Stomach (tissue), 9 donors: Measurements from ENCODE around the gene SSR4. TPM values are rescaled to one million over a fixed set of nuclear protein-coding genes. Genes with fewer than 3 reads are reported as not detected.
A peak's percentile ranks its signal among the peaks of the same experiment; 100 is the strongest.

ENCODE experiments used
- DNase-seq, 2 donors: peaks; one replicate each; pipeline versions ENCODE4 v3.0.0 to v3.0.0-alpha.2; 2013 to 2019
- H3K27ac ChIP-seq, 5 donors: fragments of 200-600 bp in 4 of 5; sonication (generic) in 4 of 5; one replicate each; pipeline ENCODE4 v1.5.1; 2013 to 2019; ENCODE audit warnings: mild to moderate bottlenecking in 1 of 5, moderate library complexity in 1 of 5
- H3K27me3 ChIP-seq, 3 donors: fragments of 200-600 bp; sonication (generic); one replicate each; pipeline ENCODE4 v1.5.1; 2017 to 2019; ENCODE audit warnings: mixed run types in 1 of 3
- H3K36me3 ChIP-seq, 4 donors: fragments of 200-600 bp; sonication (generic); 1 replicate in 3 of 4; 2 replicates in 1 of 4; pipeline ENCODE4 v1.5.1; 2016 to 2019
- H3K4me1 ChIP-seq, 4 donors: fragments of 200-600 bp; sonication (generic); one replicate each; pipeline ENCODE4 v1.5.1; 2016 to 2019
- H3K4me3 ChIP-seq, 4 donors: fragments of 200-600 bp; sonication (generic) in 3 of 4; one replicate each; pipeline ENCODE4 v1.5.1; 2016 to 2019; ENCODE audit warnings: mild to moderate bottlenecking in 1 of 4
- H3K9me3 ChIP-seq, 4 donors: fragments of 200-600 bp; sonication (generic); one replicate each; pipeline ENCODE4 v1.5.1; 2016 to 2019
- CTCF ChIP-seq, 7 experiments: fragments of 450-650 bp in 4 of 7; fragments of 200-600 bp in 3 of 7; sonication (generic) in 3 of 7; IDR thresholded peaks; one replicate each; pipeline ENCODE4 v1.5.1; 2016 to 2019; ENCODE audit warnings: antibody characterized with exemption in 7 of 7, control low read depth in 2 of 7, mild to moderate bottlenecking in 1 of 7
- EP300 ChIP-seq: sonication (generic); formaldehyde crosslinking; IDR thresholded peaks from one replicate; pipeline ENCODE4 v1.6.1; 2017; ENCODE audit warnings: antibody characterized with exemption
- POLR2A ChIP-seq, 4 donors: fragments of 450-650 bp; IDR thresholded peaks; one replicate each; pipeline ENCODE4 v1.6.1; 2016; ENCODE audit warnings: antibody characterized with exemption in 4 of 4, control low read depth in 2 of 4, mild to moderate bottlenecking in 1 of 4, moderate library complexity in 1 of 4
- POLR2AphosphoS5 ChIP-seq, 3 donors: sonication (generic); formaldehyde crosslinking; IDR thresholded peaks; one replicate each; pipeline ENCODE4 v1.6.1; 2016; ENCODE audit warnings: antibody characterized with exemption in 3 of 3
- WGBS, 5 donors: extraction: QIAGEN DNeasy Blood & Tissue Kit in 3 of 5; methylation state at CpG; one replicate each; pipeline versions ENCODE4 v1.1.5 to v1.1.7; 2013 to 2018; 5-methylcytosine and 5-hydroxymethylcytosine counted together
- intact Hi-C: fragments of 100-400 bp; cut with DNase I; formaldehyde crosslinking; loops from one replicate; pipeline ENCODE4 v1.15.1; 2023; ENCODE audit warnings: low total_unique reads
- polyA plus RNA-seq, 3 donors: library from polyadenylated mRNA; stranded (reverse); fragments of 200-250 nt; gene quantifications; one replicate each; pipeline ENCODE4 v1.2.3, GENCODE V29; 2013
- total RNA-seq, 5 donors: library from RNA; depleted of rRNA; stranded (reverse); fragments of >200 nt; gene quantifications; one replicate each; pipeline versions ENCODE4 v1.1.0 to v1.2.3, GENCODE V29; 2014 to 2016
- donor health status: healthy with polysubstance abuse.
- donor health status: Bipolar disorder and iron deficiency.
- donor health status: healthy.

Gene SSR4
- total and polyA plus RNA-seq, 8 donors: 13.9 to 717 (median 174) TPM

GRCh38 chrX:153765138-153766079 is 29.1 kb upstream of the SSR4 start:
- peak overlapping the region; percentile 17 to 76 (median 47) for H3K27ac ChIP-seq
- H3K4me3 ChIP-seq: peak overlapping the region; percentile 17 to 34 (median 31)

GRCh38 chrX:153766098-153766817 is 28.2 kb upstream of the SSR4 start:
- Histone ChIP-seq H3K27ac (peak overlapping the region; percentile 17 to 76 (median 47)), H3K4me1 (peaks cover 0 to 34% (median 26%) of the 10 kb centered on the region in 4 donors), H3K36me3 (peaks cover 0 to 14% (median 2%) of the 10 kb centered on the region in 4 donors), H3K4me3 (peak overlapping the region; percentile 17 to 34 (median 30)), H3K9me3 (no peaks in the 10 kb centered on the region), H3K27me3 (peaks cover 0 to 3% (median 0%) of the 10 kb centered on the region in 3 donors)
- WGBS, 5 donors: 27 to 62% (median 39%) methylated on average over 18 to 21 of the region's 21 CpGs
- intact Hi-C loops: no loop called here
- peak in 1 of 2 donors; percentile 80 for DNase-seq
- no peak for TF ChIP-seq POLR2A (IDR thresholded peaks at IDR 0.05)
- TF ChIP-seq CTCF (IDR thresholded peaks at IDR 0.05): no peak

More at GRCh38 chrX:153765138-153766079, 29.1 kb upstream of the SSR4 start:
- intact Hi-C loops: no loop called here
- TF ChIP-seq CTCF (IDR thresholded peaks at IDR 0.05) (no peak), POLR2A (IDR thresholded peaks at IDR 0.05) (no peak), EP300 (no peak), POLR2AphosphoS5 (IDR thresholded peaks at IDR 0.05) (no peak)
- Histone ChIP-seq H3K4me1 (peaks cover 0 to 34% (median 26%) of the 10 kb centered on the region in 4 donors), H3K36me3 (peaks cover 0 to 6% (median 0%) of the 10 kb centered on the region in 4 donors), H3K27me3 (peaks cover 0 to 3% (median 0%) of the 10 kb centered on the region in 3 donors), H3K9me3 (no peaks in the 10 kb centered on the region)
- peak in 1 of 2 donors; percentile 67 for DNase-seq
- WGBS, 5 donors: 9 to 58% (median 27%) methylated on average over 8 to 27 of the region's 27 CpGs

- DNase-seq: peak in 1 of 2 donors; percentile 11
Observed at GRCh38 chrX:153766871-153767673, 27.4 kb upstream of the SSR4 start.

More at GRCh38 chrX:153766871-153767673, 27.4 kb upstream of the SSR4 start:
- WGBS, 5 donors: 68 to 86% (median 83%) methylated on average over 25 to 55 of the region's 56 CpGs
- H3K27ac ChIP-seq: no peak overlapping the region
- H3K4me3 ChIP-seq: no peak overlapping the region
- TF ChIP-seq POLR2A (IDR thresholded peaks at IDR 0.05): no peak
- no peak for TF ChIP-seq CTCF (IDR thresholded peaks at IDR 0.05)
- no peak for TF ChIP-seq POLR2AphosphoS5 (IDR thresholded peaks at IDR 0.05)
- TF ChIP-seq EP300: no peak
- H3K4me1 ChIP-seq: peaks cover 0 to 34% (median 26%) of the 10 kb centered on the region in 4 donors
- no peaks in the 10 kb centered on the region for H3K9me3 ChIP-seq
- intact Hi-C loops: no loop called here
- peaks cover 0 to 3% (median 0%) of the 10 kb centered on the region in 3 donors for H3K27me3 ChIP-seq
- H3K36me3 ChIP-seq: peaks cover 0 to 22% (median 2%) of the 10 kb centered on the region in 4 donors
